ENCODE results near the gene PALB2. TPM values are rescaled to one million over a fixed set of nuclear protein-coding genes. Genes with fewer than 3 reads are reported as not detected.
A peak's percentile ranks its signal among the peaks of the same experiment; 100 is the strongest.

PALB2 gene
- total RNA-seq, 1 experiment from 2014 or later = 40.3 TPM

DNA sequence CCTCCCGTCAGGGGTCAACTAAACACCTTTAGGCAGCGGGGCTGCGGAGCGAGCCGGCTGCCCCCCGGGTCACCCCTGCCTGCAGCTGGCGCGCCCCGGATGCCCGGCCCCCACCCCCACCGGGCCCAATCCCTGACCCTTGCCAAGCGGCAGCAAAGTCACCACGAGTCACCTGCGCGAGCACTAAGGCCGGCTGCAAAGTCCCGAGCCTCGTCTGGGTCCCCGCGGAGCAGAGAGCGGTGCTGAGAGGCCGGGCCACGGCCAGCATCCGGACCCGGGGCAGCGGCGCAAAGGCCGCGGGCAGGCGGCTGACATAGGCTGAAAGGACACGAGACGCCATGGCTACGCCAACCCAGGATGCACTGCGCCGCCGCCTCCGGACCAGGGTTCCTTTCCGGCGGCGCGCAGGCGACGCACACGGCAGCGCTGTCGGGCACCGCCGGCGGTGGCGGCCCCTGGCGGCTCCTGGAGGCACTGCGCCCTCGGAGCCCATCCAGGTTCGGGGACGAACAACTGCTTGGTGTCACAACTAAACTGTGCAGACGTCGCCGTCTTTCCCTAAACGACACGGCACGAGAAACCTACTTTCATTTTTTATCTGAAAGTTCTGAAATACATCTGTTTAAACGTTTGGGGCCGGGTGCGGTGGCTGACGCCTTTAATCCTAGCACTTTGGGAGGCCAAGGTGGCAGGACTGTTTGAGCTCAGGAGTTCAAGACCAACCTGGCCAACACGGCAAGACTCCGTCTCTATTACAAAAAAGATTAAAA is 45.0 kb downstream of the PALB2 start, which contains the start of gene NDUFAB1:
TSS of gene NDUFAB1 (minus strand) at position 366 of the 770 bp plus-strand sequence. CDS start at position 340, 26 bp downstream.
- H3K14ac ChIP-seq (ENCODE audit: insufficient read depth, low read length) = peak within 1 kb of the TSS; percentile 77
- peaks cover 27% of the 10 kb centered on the region; the same call in 1 of the 2 replicates for H3K79me2 ChIP-seq (ENCODE audit: insufficient read depth, low read length)
- H2BK15ac ChIP-seq (ENCODE audit: low read depth, low read length) = no peak within 1 kb of the TSS
- TF ChIP-seq, protein P1, sequence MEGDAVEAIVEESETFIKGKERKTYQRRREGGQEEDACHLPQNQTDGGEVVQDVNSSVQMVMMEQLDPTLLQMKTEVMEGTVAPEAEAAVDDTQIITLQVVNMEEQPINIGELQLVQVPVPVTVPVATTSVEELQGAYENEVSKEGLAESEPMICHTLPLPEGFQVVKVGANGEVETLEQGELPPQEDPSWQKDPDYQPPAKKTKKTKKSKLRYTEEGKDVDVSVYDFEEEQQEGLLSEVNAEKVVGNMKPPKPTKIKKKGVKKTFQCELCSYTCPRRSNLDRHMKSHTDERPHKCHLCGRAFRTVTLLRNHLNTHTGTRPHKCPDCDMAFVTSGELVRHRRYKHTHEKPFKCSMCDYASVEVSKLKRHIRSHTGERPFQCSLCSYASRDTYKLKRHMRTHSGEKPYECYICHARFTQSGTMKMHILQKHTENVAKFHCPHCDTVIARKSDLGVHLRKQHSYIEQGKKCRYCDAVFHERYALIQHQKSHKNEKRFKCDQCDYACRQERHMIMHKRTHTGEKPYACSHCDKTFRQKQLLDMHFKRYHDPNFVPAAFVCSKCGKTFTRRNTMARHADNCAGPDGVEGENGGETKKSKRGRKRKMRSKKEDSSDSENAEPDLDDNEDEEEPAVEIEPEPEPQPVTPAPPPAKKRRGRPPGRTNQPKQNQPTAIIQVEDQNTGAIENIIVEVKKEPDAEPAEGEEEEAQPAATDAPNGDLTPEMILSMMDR (conservative IDR thresholded peaks at IDR 0.05) = peak; percentile 99
- no peaks in the 10 kb centered on the region for H3K9me3 ChIP-seq (ENCODE audit: control insufficient read depth, low read depth, low read length)
- H3K23me2 ChIP-seq (ENCODE audit: insufficient read length, low read depth, low read length, poor library complexity, severe bottlenecking) = peaks cover 7% of the 10 kb centered on the region
- peaks cover 3% of the 10 kb centered on the region for H3K79me1 ChIP-seq (ENCODE audit: insufficient read depth, low read depth, low read length, poor library complexity, severe bottlenecking)
- H3K4me3 Mint-ChIP-seq = peak within 1 kb of the TSS; percentile 86 to 89
- no peak within 1 kb of the TSS for H3K27ac ChIP-seq (ENCODE audit: insufficient read length, low read depth, low read length)
- peak within 1 kb of the TSS; percentile 52 for H3K18ac ChIP-seq (ENCODE audit: insufficient read length, low read depth, low read length)
- DNase-seq = peak; percentile 89
- no peaks in the 10 kb centered on the region for H3K27me3 Mint-ChIP-seq (ENCODE audit: low read depth)
- H3K27me3 ChIP-seq (ENCODE audit: insufficient read depth, low read length) = no peaks in the 10 kb centered on the region
- peak within 1 kb of the TSS; percentile 95 for H3K9ac ChIP-seq (ENCODE audit: extremely low read depth, insufficient read length, low read length)
- peak within 1 kb of the TSS; percentile 97 for H3K4me2 ChIP-seq (ENCODE audit: insufficient read depth, insufficient read length, low read length)
- no peak within 1 kb of the TSS for H3K4ac ChIP-seq (ENCODE audit: low read depth, low read length)
- H2BK20ac ChIP-seq (ENCODE audit: low read depth, low read length, poor library complexity, severe bottlenecking) = no peak within 1 kb of the TSS
- no peak within 1 kb of the TSS for H2BK12ac ChIP-seq (ENCODE audit: insufficient read length, low read depth, low read length)
- H2BK5ac ChIP-seq (ENCODE audit: insufficient read length, low read length) = no peak within 1 kb of the TSS
- H3K27ac Mint-ChIP-seq = peak within 1 kb of the TSS; percentile 53 to 90 (median 76)
- no peak within 1 kb of the TSS for H4K91ac ChIP-seq (ENCODE audit: insufficient read length, low read depth, low read length)
- H3K36me3 Mint-ChIP-seq (ENCODE audit: insufficient read depth in 1 of 3, low read depth in 3 of 3) = peaks cover 9 to 30% (median 20%) of the 10 kb centered on the region in 3 experiments
- no CpG with 5 or more reads among the region's 67 CpGs for WGBS (ENCODE audit: extremely low coverage, insufficient read length, low lambda C conversion rate)
- H3K23ac ChIP-seq (ENCODE audit: insufficient read length, low read depth, low read length) = peak within 1 kb of the TSS; percentile 25
- H3K9me3 Mint-ChIP-seq = no peaks in the 10 kb centered on the region
- no peak within 1 kb of the TSS for H2BK120ac ChIP-seq (ENCODE audit: low read depth, low read length, poor library complexity, severe bottlenecking)
- no peak within 1 kb of the TSS for H2AFZ ChIP-seq (ENCODE audit: low read length)
- peaks cover 26 to 36% of the 10 kb centered on the region in 2 experiments for H3K4me1 Mint-ChIP-seq
- no peak within 1 kb of the TSS for H3K56ac ChIP-seq (ENCODE audit: insufficient read length, low read depth, low read length)
- H4K5ac ChIP-seq (ENCODE audit: insufficient read length, low read depth, low read length) = no peak within 1 kb of the TSS
- no peak within 1 kb of the TSS for H3T11ph ChIP-seq (ENCODE audit: low read length)
- no peaks in the 10 kb centered on the region for H4K20me1 ChIP-seq (ENCODE audit: control insufficient read depth, insufficient read depth, insufficient read length)
- no peak within 1 kb of the TSS for H4K8ac ChIP-seq (replicated peaks; ENCODE audit: insufficient read length, low read depth, low read length)
- H2AK5ac ChIP-seq (ENCODE audit: insufficient read length, low read length) = no peak within 1 kb of the TSS
- no peaks in the 10 kb centered on the region for H3K4me1 ChIP-seq (ENCODE audit: insufficient read depth, low read length)
